Left ventricle myocardium superior (tissue), 1 donor: Measurements from ENCODE around the gene BAIAP2L2. TPM values are rescaled to one million over a fixed set of nuclear protein-coding genes. Genes with fewer than 3 reads are reported as not detected.
"Not testable (repeated sequence)": the region's sequence is repeated elsewhere in the genome, so short reads cannot be mapped to it uniquely, and the experiment has no call there.

Source experiments
- ATAC-seq: fragments of 200-7000 bp; cut with Tn5 transposase; one replicate; pipeline ENCODE4 v1.9.1; 2020; ENCODE audit warnings: mild to moderate bottlenecking, moderate library complexity
- DNase-seq: peaks from one replicate; pipeline ENCODE4 v3.0.0-alpha.2; 2020
- intact Hi-C: fragments of 100-400 bp; cut with micrococcal nuclease; formaldehyde crosslinking; loops from one replicate; pipeline ENCODE4 v1.11.0; 2022
- long read RNA-seq: library from polyadenylated mRNA; unstranded; transcript quantifications from one replicate; pipeline ENCODE4 v2.0.0, GENCODE V29; 2021
- total RNA-seq: library from RNA; stranded (reverse); fragmentation: NEBNext Ultra II Directional; extraction: Animal tissue kit (Norgen Biotek cat#: 25700); gene quantifications from one replicate; pipeline ENCODE4 v1.2.1, GENCODE V29; 2021
- donor health status: DM: no; HTN: yes; CAD: no; lungs with severe emphysema.

BAIAP2L2 gene
- total RNA-seq: 0.15 TPM
- long read RNA-seq, partial matches to known transcripts: 0 of 3 reads
- long read RNA-seq, other reads (novel, unspliced or antisense): 3 of 3 reads

GRCh38 chr22:38110008-38110862, at the start of gene BAIAP2L2:
BAIAP2L2 (minus strand) TSS chr22:38110684; CDS start chr22:38110525, 159 bp downstream.
- intact Hi-C loops: no loop called here

GRCh38 chr22:38155703-38156102, 45.2 kb upstream of the BAIAP2L2 start:
- intact Hi-C loops: no loop called here
- ATAC-seq: no peak

More at GRCh38 chr22:38110008-38110862, at the start of gene BAIAP2L2:
- ATAC-seq (no peak), DNase-seq (no peak)

GRCh38 chr22:38154563-38154915, 44.1 kb upstream of the BAIAP2L2 start:
- intact Hi-C loops, ATAC-seq, DNase-seq: not testable (repeated sequence)

More at GRCh38 chr22:38155703-38156102, 45.2 kb upstream of the BAIAP2L2 start:
- DNase-seq: no peak

- intact Hi-C loops: no loop called here
- DNase-seq: no peak
- ATAC-seq: no peak
Observed at GRCh38 chr22:38153821-38154562, 43.5 kb upstream of the BAIAP2L2 start.

DNA sequence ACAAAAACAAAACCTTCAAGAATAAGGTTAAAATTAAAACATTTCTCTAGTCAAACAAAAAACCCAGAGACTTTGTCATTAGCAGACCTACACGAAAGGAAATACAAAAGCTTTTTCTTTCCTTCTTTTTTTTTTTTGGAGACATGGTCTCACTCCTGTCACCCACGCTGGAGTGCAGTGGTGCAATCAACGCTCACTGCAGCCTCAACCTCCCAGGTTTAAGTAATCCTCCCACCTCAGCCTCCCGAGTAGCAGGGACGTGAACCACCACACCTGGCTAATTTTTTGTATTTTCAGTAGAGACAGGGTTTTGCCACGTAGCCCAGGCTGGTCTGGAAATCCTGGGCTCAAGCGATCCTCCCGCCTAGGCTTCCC, 40.6 kb upstream of the BAIAP2L2 start:
- intact Hi-C loops: no loop called here
- DNase-seq (no peak), ATAC-seq (no peak)

DNA sequence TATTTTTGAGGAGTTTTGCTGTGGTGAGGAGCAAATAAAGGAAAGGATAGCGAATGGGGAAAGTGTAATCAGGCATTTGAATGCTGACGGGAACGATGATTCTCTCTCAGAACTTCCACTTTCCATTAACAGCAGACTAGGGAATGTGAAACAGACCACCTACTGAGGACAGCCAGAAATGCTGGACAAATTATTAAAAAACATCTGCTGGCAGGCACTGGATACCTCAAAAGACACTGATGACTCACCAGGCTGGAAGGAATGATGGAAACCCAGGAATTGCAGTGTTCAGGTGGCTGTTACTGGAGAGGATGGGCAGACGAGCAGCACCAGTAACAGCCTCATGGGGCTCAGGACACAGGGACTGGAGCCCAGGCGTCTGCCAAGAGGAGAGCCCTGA, 37.8 kb upstream of the BAIAP2L2 start:
- no peak for ATAC-seq
- no peak for DNase-seq
- intact Hi-C loops: no loop called here

DNA sequence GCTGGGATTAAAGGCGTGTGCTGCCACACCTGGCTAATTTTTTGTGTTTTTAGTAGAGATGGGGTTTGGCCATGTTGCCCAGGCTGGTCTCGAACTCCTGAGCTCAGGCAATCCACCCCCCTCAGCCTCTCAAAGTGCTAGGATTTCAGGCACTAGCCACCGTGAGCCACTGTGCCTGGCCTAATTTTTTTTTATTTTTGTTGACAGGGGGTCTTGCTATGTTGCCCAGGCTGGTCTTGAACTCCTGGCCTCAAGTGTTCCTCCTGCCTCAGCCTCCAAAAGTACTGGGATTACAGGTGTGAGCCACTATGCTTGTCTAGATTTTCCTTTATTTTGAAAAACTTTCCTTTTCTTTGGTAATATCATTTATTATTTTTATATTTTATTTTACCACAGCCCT, 35.7 kb upstream of the BAIAP2L2 start:
- intact Hi-C loops, ATAC-seq, DNase-seq: not testable (repeated sequence)

DNA sequence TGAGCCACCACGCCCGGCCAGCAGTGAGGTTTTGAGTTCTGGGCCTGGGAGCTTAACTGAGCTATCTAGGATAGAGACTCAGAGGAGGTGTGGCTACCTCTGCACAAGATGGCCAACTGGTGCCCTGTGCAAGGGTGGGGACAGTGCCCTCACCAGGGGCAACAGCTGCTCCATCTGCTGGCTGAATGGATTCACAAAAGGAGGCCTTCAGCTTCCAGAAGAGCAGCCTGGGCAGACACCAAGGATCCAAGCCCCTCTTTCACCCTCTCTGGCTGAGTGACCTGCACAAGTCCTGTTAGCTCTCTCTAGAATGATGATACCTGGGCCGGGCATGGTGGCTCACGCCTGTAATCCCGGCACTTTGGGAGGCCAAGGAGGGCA, 33.5 kb upstream of the BAIAP2L2 start:
- intact Hi-C loops: no loop called here
- no peak for DNase-seq
- ATAC-seq: no peak

GRCh38 chr22:38142606-38143005, 32.1 kb upstream of the BAIAP2L2 start:
- DNase-seq: no peak

GRCh38 chr22:38141217-38141973, 30.9 kb upstream of the BAIAP2L2 start:
- ATAC-seq: no peak
- no peak for DNase-seq
- intact Hi-C loops: no loop called here

More at GRCh38 chr22:38142606-38143005, 32.1 kb upstream of the BAIAP2L2 start:
- no peak for ATAC-seq
- intact Hi-C loops: no loop called here

- no peak for DNase-seq
- intact Hi-C loops: no loop called here
- no peak for ATAC-seq
Observed at GRCh38 chr22:38139901-38140300, 29.4 kb upstream of the BAIAP2L2 start.

- DNase-seq (no peak), ATAC-seq (no peak)
- intact Hi-C loops: no loop called here
Observed at GRCh38 chr22:38138961-38139360, 28.5 kb upstream of the BAIAP2L2 start.

DNA sequence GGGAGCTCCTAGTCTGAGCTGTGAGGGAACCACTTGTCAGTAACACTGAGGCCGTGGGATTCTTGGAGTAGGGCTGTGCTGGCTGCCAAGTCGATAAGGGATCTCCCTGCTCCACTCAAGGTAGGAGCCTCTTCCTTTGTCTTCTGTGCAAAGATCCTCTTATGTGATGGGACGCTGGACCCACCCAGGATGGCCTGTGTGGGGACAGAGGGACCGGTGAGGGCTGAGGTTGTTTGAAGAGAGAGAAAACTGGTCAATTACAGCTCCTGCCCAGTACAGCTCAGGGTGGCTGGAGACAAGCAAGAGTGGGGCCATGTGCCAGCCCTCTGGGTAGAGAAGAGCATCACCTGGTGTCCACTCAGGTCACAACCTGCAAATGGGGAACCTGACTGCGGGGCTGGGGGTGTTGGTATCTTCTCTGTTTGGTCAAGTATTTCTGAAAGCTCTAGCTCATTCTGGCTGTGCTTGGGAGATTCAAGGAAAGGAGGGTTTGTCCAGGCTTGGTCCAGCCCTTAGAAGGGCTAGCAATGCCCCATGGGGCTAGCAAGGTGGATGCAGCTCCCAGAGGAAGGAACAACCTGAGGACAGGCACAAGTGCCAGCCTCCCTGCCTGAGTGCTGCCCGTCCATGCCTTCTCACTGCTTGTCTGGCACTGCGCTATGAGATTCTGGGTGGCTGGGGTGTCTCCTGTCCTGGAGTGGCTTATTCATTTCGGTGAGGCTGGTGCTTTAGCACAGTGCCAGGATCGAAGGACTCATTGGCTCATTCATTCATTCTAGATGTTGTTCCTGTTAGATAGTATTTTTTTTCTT, 27.6 kb upstream of the BAIAP2L2 start:
- no peak for DNase-seq
- intact Hi-C loops: no loop called here
- no peak for ATAC-seq

DNA sequence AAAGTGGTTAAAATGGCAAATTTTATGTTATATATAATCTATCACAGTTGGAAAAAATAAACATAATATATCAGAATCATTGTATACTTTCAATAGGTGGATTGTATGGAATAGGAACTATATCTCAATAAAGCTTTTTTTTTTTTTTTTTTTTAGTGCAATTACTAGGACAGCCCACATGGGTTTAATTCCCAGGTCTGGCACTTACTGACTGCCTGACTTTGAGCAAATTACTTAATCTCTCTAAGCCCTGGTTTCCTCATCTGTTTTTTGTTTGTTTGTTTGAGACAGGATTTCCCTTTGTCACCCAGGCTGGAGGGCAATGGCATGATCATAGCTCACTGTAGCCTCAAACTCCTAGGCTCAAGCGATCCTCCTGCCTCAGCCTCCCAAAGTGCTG, 26.1 kb upstream of the BAIAP2L2 start:
- intact Hi-C loops: no loop called here
- no peak for ATAC-seq
- no peak for DNase-seq

DNA sequence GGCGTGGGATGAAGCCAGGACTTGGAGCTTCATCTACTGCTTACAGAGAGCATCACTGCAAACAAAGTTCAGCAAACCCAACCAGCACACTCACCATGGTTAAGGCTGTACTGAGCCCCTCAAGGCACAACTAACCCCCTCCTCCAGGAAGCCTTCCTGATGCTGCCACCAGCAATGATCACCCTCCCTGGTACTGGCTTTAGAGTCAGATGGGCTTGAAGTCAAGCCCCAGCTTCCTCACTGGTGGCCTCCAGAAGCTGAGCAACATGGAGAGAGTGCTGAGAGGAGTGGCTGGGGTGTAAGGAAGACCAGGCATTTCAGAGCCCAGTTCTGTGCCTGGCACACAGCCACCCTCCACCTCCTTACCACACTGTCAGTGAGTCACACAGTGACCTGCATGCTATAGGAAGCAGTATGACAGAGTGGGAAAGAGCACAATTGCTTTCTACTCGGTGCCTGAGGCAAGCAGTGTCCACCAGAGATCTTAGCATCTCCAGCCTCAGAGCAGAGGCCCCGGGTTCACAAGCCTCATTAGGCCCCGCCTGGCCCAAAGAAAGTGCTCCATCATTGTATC, 24.7 kb upstream of the BAIAP2L2 start:
- ATAC-seq: no peak
- no peak for DNase-seq
- intact Hi-C loops: no loop called here

GRCh38 chr22:38133331-38133730, 22.8 kb upstream of the BAIAP2L2 start:
- intact Hi-C loops: no loop called here
- DNase-seq (no peak), ATAC-seq (no peak)

DNA sequence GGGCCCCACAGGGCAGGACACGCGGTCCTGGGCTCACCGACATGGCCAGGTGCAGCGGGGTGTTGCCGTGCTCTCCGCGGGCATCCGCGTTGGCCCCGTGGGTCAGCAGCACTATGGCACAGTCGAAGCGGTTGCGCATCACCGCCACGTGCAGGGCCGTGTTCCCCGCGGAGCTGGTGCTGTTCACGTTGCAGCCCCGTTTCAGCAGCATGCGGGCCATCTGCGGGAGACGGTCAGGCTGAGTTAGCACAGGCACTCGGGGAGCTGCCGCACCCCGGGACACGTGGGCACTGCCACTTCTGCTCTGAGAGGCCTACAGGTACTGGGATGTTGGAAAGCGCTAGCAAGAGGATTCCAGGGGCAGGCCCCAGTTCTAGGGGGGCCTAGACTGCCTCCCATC, 22.3 kb upstream of the BAIAP2L2 start:
- DNase-seq (no peak), ATAC-seq (no peak)
- intact Hi-C loops: no loop called here

DNA sequence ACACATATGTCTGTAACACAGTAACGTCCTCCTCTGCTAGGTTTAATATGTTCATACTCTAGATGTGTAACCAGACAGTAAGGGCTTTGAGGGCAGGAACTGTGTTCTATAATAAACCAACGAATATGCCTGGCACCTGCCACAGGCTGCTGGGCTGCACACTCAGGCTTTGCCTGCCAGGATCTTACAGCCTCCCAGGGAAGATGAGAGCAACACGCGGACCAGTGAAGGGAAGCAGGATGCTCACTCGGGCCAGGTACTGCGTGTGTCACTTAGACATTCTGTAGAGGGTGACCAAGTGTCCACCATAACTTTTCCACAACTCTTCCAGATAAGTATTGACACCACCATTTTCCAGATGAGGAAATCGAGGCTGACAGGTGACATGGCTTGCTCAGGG, 21.7 kb upstream of the BAIAP2L2 start:
- DNase-seq (no peak), ATAC-seq (no peak)
- intact Hi-C loops: no loop called here

DNA sequence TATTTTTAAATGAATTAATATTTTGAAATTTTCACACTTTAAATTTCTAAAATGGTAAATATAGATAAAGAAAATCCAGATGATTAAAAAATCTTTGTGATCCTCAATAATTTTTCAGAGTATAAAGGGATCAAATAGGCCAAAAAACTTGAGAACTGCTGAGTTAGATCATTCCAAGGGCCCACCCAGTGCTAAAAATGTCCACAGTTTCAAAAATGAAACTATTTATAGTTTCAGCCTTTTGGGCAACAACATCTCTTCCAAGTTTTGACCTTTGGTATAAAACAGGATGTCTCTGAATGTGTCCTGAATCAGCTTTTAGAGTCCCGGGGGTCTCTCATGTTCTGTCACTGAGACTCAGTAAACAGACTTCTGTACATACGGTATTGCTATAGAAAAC, 20.9 kb upstream of the BAIAP2L2 start:
- intact Hi-C loops: no loop called here
- ATAC-seq (no peak), DNase-seq (no peak)
